Measurements from ENCODE around the gene MOGAT1. TPM values are rescaled to one million over a fixed set of nuclear protein-coding genes. Genes with fewer than 3 reads are reported as not detected.

The MOGAT1 gene
- total RNA-seq, 4 donors from 2014 or later, result not detected

- TF ChIP-seq POLR2A (IDR thresholded peaks at IDR 0.05), result no peak
- TF ChIP-seq, protein P1, sequence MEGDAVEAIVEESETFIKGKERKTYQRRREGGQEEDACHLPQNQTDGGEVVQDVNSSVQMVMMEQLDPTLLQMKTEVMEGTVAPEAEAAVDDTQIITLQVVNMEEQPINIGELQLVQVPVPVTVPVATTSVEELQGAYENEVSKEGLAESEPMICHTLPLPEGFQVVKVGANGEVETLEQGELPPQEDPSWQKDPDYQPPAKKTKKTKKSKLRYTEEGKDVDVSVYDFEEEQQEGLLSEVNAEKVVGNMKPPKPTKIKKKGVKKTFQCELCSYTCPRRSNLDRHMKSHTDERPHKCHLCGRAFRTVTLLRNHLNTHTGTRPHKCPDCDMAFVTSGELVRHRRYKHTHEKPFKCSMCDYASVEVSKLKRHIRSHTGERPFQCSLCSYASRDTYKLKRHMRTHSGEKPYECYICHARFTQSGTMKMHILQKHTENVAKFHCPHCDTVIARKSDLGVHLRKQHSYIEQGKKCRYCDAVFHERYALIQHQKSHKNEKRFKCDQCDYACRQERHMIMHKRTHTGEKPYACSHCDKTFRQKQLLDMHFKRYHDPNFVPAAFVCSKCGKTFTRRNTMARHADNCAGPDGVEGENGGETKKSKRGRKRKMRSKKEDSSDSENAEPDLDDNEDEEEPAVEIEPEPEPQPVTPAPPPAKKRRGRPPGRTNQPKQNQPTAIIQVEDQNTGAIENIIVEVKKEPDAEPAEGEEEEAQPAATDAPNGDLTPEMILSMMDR (IDR thresholded peaks at IDR 0.05), result no peak
- Histone ChIP-seq H3K4me3 (no peak overlapping the region), H3K4me1 (no peaks in the 10 kb centered on the region), H3K27ac (no peak overlapping the region), H3K27me3 (no peaks in the 10 kb centered on the region), H3K36me3 (no peaks in the 10 kb centered on the region), H3K9me3 (no peaks in the 10 kb centered on the region)
- DNase-seq, result no peak
Measured at GRCh38 chr2:222722327-222722946, 51.0 kb downstream of the MOGAT1 start.

DNA sequence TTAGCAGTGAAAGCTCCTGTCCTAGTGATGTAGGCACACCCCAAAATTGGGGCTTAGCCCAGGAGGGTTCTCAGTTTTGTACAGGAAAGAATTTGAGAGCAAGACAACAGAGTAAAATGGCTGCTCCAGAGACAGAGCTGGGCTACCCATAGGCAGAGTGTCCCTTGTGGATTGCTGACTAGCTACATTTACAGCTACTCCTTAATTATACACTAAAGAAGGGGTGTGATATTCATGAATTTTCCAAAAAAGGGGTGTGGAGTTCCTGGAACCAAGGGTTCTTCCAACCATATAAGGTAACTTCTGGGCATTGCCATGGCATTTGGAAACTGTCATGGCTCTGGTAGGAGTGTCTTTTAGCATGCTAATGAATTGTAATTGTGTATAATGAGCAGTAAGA, 52.8 kb downstream of the MOGAT1 start:
- no peaks in the 10 kb centered on the region for H3K9me3 ChIP-seq
- H3K36me3 ChIP-seq, result no peaks in the 10 kb centered on the region
- no peak for DNase-seq
- H3K27me3 ChIP-seq, result no peaks in the 10 kb centered on the region
- H3K4me3 ChIP-seq, result no peak overlapping the region
- TF ChIP-seq POLR2A (IDR thresholded peaks at IDR 0.05), result no peak
- TF ChIP-seq, protein P1 (IDR thresholded peaks at IDR 0.05), result no peak
- H3K27ac ChIP-seq, result no peak overlapping the region
- H3K4me1 ChIP-seq, result no peaks in the 10 kb centered on the region

DNA sequence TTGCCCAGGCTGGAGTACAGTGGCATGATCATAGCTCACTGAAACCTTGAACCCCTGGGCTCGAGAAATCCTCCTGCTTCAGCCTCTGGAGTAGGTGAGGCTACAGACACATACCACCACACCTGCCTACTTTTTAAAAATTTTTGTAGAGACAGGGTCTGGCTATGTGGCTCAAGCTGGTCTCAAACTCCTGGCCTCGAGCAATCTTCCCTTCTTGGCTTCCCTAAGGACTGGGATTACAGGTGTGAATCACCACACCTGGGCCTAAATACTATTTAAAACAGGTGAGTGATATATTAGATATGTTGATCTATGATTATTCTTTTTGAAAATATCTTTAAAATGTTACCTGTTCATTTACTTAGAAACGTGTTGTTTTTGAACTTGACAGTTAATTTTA, 57.2 kb downstream of the MOGAT1 start:
- Histone ChIP-seq H3K4me3 (no peak overlapping the region), H3K27ac (no peak overlapping the region), H3K9me3 (no peaks in the 10 kb centered on the region), H3K36me3 (no peaks in the 10 kb centered on the region), H3K4me1 (no peaks in the 10 kb centered on the region), H3K27me3 (no peaks in the 10 kb centered on the region)
- no peak for DNase-seq
- TF ChIP-seq, protein P1 (IDR thresholded peaks at IDR 0.05), result no peak
- no peak for TF ChIP-seq POLR2A (IDR thresholded peaks at IDR 0.05)

DNA sequence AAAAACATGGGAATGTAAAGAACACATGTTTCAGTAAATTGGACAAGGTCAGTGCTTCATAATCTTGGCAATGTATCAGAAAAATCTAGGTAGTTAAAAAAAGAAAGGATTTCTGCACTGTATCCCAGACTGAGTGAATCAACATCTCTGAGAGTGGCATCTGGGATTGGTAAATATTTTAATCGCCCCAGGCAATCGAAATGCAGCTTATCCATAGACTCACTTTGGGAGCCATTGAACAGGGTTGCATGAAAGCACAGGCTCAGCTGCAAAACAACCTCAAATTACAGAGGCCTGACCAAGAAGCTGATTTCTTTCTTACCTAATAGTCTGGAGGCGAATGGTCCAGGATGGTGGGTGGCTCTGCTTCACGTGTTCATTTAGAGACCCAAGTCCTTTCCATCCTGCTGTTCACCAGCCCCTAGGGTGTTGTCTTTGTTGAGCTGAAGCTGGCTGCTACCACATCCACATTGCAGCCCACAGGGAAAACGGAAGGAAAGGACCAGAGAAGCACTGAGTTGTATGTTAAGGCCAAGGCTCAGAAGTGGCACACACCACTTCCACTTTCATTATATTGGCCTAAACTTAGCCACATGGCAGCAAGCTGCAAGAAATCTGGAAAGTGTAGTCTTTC, 59.0 kb downstream of the MOGAT1 start:
- H3K27ac ChIP-seq, result no peak overlapping the region

DNA sequence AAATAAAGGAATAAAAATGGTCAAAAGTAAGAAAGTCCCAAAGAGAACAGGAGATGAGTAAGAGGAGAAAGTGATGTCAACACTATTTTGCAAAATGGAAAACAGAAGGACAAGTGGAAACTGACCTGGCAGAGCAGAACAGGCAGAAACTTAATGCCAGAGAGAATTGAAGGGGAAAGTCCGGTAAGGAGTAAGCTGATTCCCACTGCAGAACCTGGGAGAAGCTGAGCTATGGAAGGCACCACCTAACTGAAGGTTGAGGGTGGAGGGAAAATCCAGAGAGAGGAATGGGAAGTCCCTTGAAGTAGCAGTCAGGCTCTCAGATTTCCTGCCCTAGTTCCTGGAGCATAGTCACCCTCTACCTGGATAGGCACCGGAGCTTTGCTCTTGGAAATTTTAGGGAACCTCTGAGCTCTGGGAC, 59.8 kb downstream of the MOGAT1 start:
- H3K9me3 ChIP-seq, result no peaks in the 10 kb centered on the region
- no peaks in the 10 kb centered on the region for H3K36me3 ChIP-seq

More for the DNA sequence above, 59.0 kb downstream of the MOGAT1 start:
- DNase-seq, result no peak
- no peaks in the 10 kb centered on the region for H3K9me3 ChIP-seq
- no peak overlapping the region for H3K4me3 ChIP-seq
- H3K27me3 ChIP-seq, result no peaks in the 10 kb centered on the region
- TF ChIP-seq POLR2A (IDR thresholded peaks at IDR 0.05), result no peak
- TF ChIP-seq, protein P1 (IDR thresholded peaks at IDR 0.05), result no peak
- no peaks in the 10 kb centered on the region for H3K4me1 ChIP-seq
- H3K36me3 ChIP-seq, result no peaks in the 10 kb centered on the region

More for the DNA sequence above, 59.8 kb downstream of the MOGAT1 start:
- Histone ChIP-seq H3K27ac (no peak overlapping the region), H3K4me1 (no peaks in the 10 kb centered on the region), H3K27me3 (no peaks in the 10 kb centered on the region), H3K4me3 (no peak overlapping the region)
- TF ChIP-seq POLR2A (IDR thresholded peaks at IDR 0.05), result no peak
- TF ChIP-seq, protein P1 (IDR thresholded peaks at IDR 0.05), result no peak
- DNase-seq, result no peak

Measured in Peyer's patch (tissue), 4 donors.